Transverse colon (tissue), 4 donors: Measurements from ENCODE around the gene ZNF330. TPM values are rescaled to one million over a fixed set of nuclear protein-coding genes. Genes with fewer than 3 reads are reported as not detected.

Source experiments
- DNase-seq: peaks from one replicate; pipeline ENCODE4 v3.0.0-alpha.2; 2019
- H3K27ac ChIP-seq, 4 donors: fragments of 200-600 bp; sonication (generic); 2 replicates each; pipeline ENCODE4 v1.5.1; 2016 to 2018; ENCODE audit warnings: inconsistent platforms in 4 of 4
- H3K27me3 ChIP-seq: fragments of 200-600 bp; sonication (generic); 2 replicates; pipeline ENCODE4 v1.5.1; 2017; ENCODE audit warnings: inconsistent platforms
- H3K36me3 ChIP-seq, 4 donors: fragments of 200-600 bp; sonication (generic); 2 replicates each; pipeline ENCODE4 v1.5.1; 2017 to 2019; ENCODE audit warnings: inconsistent platforms in 4 of 4
- H3K4me1 ChIP-seq, 4 donors: fragments of 200-600 bp; sonication (generic); 2 replicates each; pipeline ENCODE4 v1.5.1; 2017 to 2020; ENCODE audit warnings: inconsistent platforms in 4 of 4
- H3K4me3 ChIP-seq, 4 donors: fragments of 200-600 bp; sonication (generic); 1 replicate in 1 of 4; 2 replicates in 3 of 4; pipeline versions ENCODE4 v1.5.1 to v1.6.1; 2017 to 2019; ENCODE audit warnings: inconsistent platforms in 4 of 4
- H3K9me3 ChIP-seq, 2 donors: fragments of 200-600 bp; sonication (generic); 2 replicates each; pipeline ENCODE4 v1.5.1; 2017 to 2019; ENCODE audit warnings: inconsistent platforms in 2 of 2
- EP300 ChIP-seq: sonication (generic); formaldehyde crosslinking; IDR thresholded peaks from one replicate; pipeline ENCODE4 v1.6.1; 2017; ENCODE audit warnings: antibody characterized with exemption, low read depth
- POLR2A ChIP-seq: fragments of 450-650 bp; IDR thresholded peaks from one replicate; pipeline ENCODE4 v1.6.1; 2016; ENCODE audit warnings: antibody characterized with exemption, mild to moderate bottlenecking, moderate library complexity
- POLR2AphosphoS5 ChIP-seq, 3 donors: sonication (generic); formaldehyde crosslinking; IDR thresholded peaks; one replicate each; pipeline ENCODE4 v1.6.1; 2016; ENCODE audit warnings: antibody characterized with exemption in 3 of 3
- WGBS, 2 donors: methylation state at CpG; one replicate each; pipeline ENCODE4 v1.1.5; 2018; ENCODE audit warnings: low coverage in 1 of 2; 5-methylcytosine and 5-hydroxymethylcytosine counted together
- in situ Hi-C, 4 donors: fragments of 200-750 bp; cut with MboI; loops; one replicate each; pipeline versions ENCODE4 v1.15.0 to v1.15.1; 2017; ENCODE audit warnings: low sequenced_read_pairs in 3 of 4, low pct_ligation_motif_present in 1 of 4, low pct_unique_long_range_greater_than_20kb in 1 of 4
- intact Hi-C: fragments of 100-400 bp; cut with DNase I; formaldehyde crosslinking; loops from one replicate; pipeline ENCODE4 v1.15.1; 2023; ENCODE audit warnings: low total_unique reads
- total RNA-seq, 4 donors: library from RNA; depleted of rRNA; stranded (reverse); fragments of >200 nt; gene quantifications; one replicate each; pipeline ENCODE4 v1.1.0, GENCODE V29; 2016
- TF ChIP-seq, protein P1 (sequence below), 5 experiments: fragments of 200-600 bp in 3 of 5; fragments of 450-650 bp in 2 of 5; sonication (generic) in 3 of 5; IDR thresholded peaks; 1 replicate in 2 of 5; 2 replicates in 3 of 5; pipeline ENCODE4 v1.5.1; 2016 to 2017; ENCODE audit warnings: antibody characterized with exemption in 5 of 5, inconsistent platforms in 3 of 5, mild to moderate bottlenecking in 2 of 5, moderate library complexity in 1 of 5

Gene ZNF330
- total RNA-seq, 4 donors from 2014 or later = 9.4 to 144 (median 22.0) TPM

DNA sequence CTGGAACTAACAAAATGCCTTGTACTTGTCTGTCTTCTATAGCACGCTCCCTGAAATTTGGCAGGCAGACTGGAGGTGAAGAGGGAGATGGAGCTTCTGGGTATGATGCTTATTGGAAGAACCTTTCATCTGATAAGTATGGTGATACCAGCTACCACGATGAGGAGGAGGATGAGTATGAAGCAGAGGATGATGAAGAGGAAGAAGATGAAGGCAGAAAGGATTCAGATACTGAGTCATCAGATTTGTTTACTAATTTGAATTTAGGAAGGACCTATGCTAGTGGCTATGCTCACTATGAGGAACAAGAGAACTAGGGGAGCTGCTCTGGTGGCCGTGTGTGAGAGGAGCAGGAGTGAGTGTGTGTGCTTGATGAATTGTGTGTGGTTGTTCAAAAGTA lies 13.0 kb downstream of the ZNF330 start:
- in situ Hi-C loops (no loop called here), intact Hi-C loops (no loop called here)
- TF ChIP-seq POLR2A = no peak
- TF ChIP-seq EP300 = no peak
- TF ChIP-seq, protein P1, sequence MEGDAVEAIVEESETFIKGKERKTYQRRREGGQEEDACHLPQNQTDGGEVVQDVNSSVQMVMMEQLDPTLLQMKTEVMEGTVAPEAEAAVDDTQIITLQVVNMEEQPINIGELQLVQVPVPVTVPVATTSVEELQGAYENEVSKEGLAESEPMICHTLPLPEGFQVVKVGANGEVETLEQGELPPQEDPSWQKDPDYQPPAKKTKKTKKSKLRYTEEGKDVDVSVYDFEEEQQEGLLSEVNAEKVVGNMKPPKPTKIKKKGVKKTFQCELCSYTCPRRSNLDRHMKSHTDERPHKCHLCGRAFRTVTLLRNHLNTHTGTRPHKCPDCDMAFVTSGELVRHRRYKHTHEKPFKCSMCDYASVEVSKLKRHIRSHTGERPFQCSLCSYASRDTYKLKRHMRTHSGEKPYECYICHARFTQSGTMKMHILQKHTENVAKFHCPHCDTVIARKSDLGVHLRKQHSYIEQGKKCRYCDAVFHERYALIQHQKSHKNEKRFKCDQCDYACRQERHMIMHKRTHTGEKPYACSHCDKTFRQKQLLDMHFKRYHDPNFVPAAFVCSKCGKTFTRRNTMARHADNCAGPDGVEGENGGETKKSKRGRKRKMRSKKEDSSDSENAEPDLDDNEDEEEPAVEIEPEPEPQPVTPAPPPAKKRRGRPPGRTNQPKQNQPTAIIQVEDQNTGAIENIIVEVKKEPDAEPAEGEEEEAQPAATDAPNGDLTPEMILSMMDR (IDR thresholded peaks at IDR 0.05) = no peak
- TF ChIP-seq POLR2AphosphoS5 (IDR thresholded peaks at IDR 0.05) = no peak
- no peaks in the 10 kb centered on the region for H3K27me3 ChIP-seq
- no peak overlapping the region for H3K4me3 ChIP-seq
- no peak overlapping the region for H3K27ac ChIP-seq
- peaks cover 0 to 58% (median 22%) of the 10 kb centered on the region in 4 donors for H3K36me3 ChIP-seq
- H3K4me1 ChIP-seq = no peaks in the 10 kb centered on the region
- WGBS, 2 donors = 89 to 94% methylated on average over 3 of the region's 3 CpGs
- DNase-seq = no peak
- H3K9me3 ChIP-seq = no peaks in the 10 kb centered on the region

DNA sequence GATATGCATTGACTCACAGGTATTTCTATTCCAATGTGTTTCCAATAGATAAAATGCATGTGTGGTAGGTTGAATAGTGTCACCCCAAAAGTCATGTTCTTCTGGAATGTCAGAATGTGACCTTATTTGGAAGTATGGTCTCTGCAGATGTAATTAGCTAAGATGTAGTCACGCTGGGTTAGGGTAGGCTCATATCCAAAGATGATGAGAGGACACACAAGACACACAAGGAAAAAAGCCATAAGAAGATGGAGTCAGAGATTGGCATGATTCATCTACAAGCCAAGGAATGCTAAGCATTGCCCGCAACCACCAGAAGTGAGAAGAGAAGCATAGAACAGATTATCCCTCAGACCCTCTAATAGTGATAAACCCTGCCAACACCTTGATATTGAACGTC lies 17.5 kb downstream of the ZNF330 start:
- no peak for DNase-seq
- Histone ChIP-seq H3K36me3 (peaks cover 0 to 17% (median 4%) of the 10 kb centered on the region in 4 donors), H3K4me1 (no peaks in the 10 kb centered on the region), H3K27ac (no peak overlapping the region), H3K27me3 (no peaks in the 10 kb centered on the region), H3K9me3 (no peaks in the 10 kb centered on the region), H3K4me3 (no peak overlapping the region)
- in situ Hi-C loops = no loop called here
- TF ChIP-seq EP300 = no peak
- TF ChIP-seq POLR2A = no peak
- intact Hi-C loops = no loop called here
- WGBS, 2 donors = 78 to 86% methylated on average over 3 of the region's 3 CpGs

DNA sequence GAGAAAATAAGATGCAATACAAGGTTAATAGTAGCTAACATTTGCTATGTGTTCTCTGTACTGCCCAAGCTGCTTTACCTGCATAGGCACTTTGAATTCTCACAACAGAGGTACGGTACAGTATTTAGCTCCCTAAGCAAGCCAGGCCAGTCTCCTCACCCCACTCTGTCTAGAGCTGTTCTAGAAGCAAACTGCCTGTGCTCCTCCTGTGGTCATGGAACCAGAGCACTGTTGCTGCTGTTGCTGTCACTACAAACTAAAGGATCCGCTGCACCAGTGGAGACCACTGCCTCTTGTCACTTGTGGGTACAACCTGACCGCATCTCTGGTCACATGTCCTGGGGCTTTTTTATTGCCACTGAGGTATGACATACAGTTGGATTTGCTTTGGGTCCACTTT lies 19.6 kb downstream of the ZNF330 start:
- 84% methylated on average over 3 of the region's 3 CpGs; no CpG with 5 or more reads in 1 of the 2 donors for WGBS, 2 donors
- no peak overlapping the region for H3K27ac ChIP-seq
- H3K36me3 ChIP-seq = no peaks in the 10 kb centered on the region
- H3K4me1 ChIP-seq = no peaks in the 10 kb centered on the region
- in situ Hi-C loops (no loop called here), intact Hi-C loops (no loop called here)
- no peaks in the 10 kb centered on the region for H3K9me3 ChIP-seq
- no peak overlapping the region for H3K4me3 ChIP-seq
- H3K27me3 ChIP-seq = no peaks in the 10 kb centered on the region
- DNase-seq = no peak
- TF ChIP-seq EP300 (no peak), POLR2A (no peak), POLR2AphosphoS5 (IDR thresholded peaks at IDR 0.05) (no peak)
- TF ChIP-seq, protein P1 (IDR thresholded peaks at IDR 0.05) = no peak

DNA sequence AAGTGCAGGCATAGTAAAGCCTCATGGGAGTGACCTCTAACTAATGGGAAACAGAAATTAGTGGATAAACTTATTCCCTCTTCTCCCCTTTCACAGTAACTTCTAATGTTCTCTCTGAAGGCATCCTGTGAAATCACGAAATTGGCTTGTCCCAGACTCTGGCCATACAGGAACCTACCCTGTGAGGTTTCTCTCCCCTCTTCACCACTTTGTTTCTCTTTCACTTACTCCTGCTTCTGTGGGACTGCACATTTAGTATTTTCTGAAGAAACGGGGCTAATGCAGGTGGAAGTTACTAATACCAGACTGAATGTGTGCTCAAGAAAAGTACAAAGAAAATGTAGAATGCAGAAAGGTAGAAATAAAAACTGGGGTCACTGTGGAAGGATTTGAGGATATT lies 20.0 kb downstream of the ZNF330 start:
- no peak for DNase-seq
- intact Hi-C loops = no loop called here
- H3K27me3 ChIP-seq = no peaks in the 10 kb centered on the region
- no peak overlapping the region for H3K27ac ChIP-seq
- no peak overlapping the region for H3K4me3 ChIP-seq
- H3K9me3 ChIP-seq = no peaks in the 10 kb centered on the region
- in situ Hi-C loops = no loop called here
- no peaks in the 10 kb centered on the region for H3K4me1 ChIP-seq
- no peaks in the 10 kb centered on the region for H3K36me3 ChIP-seq
- TF ChIP-seq EP300 (no peak), POLR2AphosphoS5 (IDR thresholded peaks at IDR 0.05) (no peak)
- WGBS, 2 donors = 23 to 56% methylated on average over 2 of the region's 2 CpGs

DNA sequence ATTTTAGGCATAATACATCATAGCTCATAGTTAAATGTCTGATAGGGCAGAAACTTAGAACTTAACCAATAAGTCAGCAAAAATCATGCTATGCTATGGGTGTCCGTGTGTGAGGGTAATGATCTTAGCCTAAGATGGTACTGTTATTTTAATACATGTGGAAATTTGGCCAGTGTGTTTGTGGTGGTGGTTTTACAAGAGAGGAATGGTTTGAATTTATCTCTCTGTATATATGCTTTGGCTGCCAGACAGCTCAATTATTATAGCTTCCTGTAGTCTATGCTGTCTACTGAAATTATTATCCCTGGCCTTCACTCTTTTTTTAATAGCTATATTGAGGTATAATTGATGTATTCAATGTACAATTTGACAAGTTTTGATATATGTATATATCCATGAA lies 21.3 kb downstream of the ZNF330 start:
- Histone ChIP-seq H3K36me3 (no peaks in the 10 kb centered on the region), H3K4me3 (no peak overlapping the region), H3K27ac (no peak overlapping the region), H3K27me3 (no peaks in the 10 kb centered on the region), H3K4me1 (no peaks in the 10 kb centered on the region), H3K9me3 (no peaks in the 10 kb centered on the region)
- TF ChIP-seq, protein P1 (IDR thresholded peaks at IDR 0.05) = no peak
- TF ChIP-seq POLR2AphosphoS5 (IDR thresholded peaks at IDR 0.05) (no peak), EP300 (no peak), POLR2A (no peak)
- no peak for DNase-seq
- WGBS, 2 donors = 27 to 55% methylated on average over 1 of the region's 1 CpG
- in situ Hi-C loops = no loop called here
- intact Hi-C loops = no loop called here
